Stomach smooth muscle (tissue), 2 donors: ENCODE results near the gene LIMD2.
"Not testable (repeated sequence)": the region's sequence is repeated elsewhere in the genome, so short reads cannot be mapped to it uniquely, and the experiment has no call there.

ENCODE experiments used
- H3K27ac ChIP-seq: one replicate; pipeline ENCODE4 v1.7.0; 2013; ENCODE audit warnings: mild to moderate bottlenecking, low read length, inconsistent platforms
- H3K27me3 ChIP-seq, 2 donors: one replicate each; pipeline ENCODE4 v1.7.0; 2013; ENCODE audit warnings: low read length in 2 of 2; ENCODE audit not compliant: insufficient read depth in 2 of 2, control insufficient read depth in 1 of 2
- H3K36me3 ChIP-seq, 2 donors: one replicate each; pipeline ENCODE4 v1.7.0; 2013; ENCODE audit warnings: low read length in 2 of 2; ENCODE audit not compliant: control insufficient read depth in 2 of 2, insufficient read depth in 2 of 2
- H3K4me1 ChIP-seq: one replicate; pipeline ENCODE4 v1.7.0; 2013; ENCODE audit warnings: low read length; ENCODE audit not compliant: control insufficient read depth, insufficient read depth
- H3K4me3 ChIP-seq, 2 donors: one replicate each; pipeline ENCODE4 v1.7.0; 2013; ENCODE audit warnings: low read length in 2 of 2
- H3K9ac ChIP-seq, 2 donors: one replicate each; pipeline ENCODE4 v1.7.0; 2013; ENCODE audit warnings: low read length in 2 of 2, mild to moderate bottlenecking in 1 of 2
- H3K9me3 ChIP-seq, 2 donors: one replicate each; pipeline ENCODE4 v1.7.0; 2013; ENCODE audit warnings: low read length in 2 of 2; ENCODE audit not compliant: control insufficient read depth in 2 of 2
- donor health status: healthy.
- donor health status: Pancreatic carcinoma.

Gene LIMD2

DNA sequence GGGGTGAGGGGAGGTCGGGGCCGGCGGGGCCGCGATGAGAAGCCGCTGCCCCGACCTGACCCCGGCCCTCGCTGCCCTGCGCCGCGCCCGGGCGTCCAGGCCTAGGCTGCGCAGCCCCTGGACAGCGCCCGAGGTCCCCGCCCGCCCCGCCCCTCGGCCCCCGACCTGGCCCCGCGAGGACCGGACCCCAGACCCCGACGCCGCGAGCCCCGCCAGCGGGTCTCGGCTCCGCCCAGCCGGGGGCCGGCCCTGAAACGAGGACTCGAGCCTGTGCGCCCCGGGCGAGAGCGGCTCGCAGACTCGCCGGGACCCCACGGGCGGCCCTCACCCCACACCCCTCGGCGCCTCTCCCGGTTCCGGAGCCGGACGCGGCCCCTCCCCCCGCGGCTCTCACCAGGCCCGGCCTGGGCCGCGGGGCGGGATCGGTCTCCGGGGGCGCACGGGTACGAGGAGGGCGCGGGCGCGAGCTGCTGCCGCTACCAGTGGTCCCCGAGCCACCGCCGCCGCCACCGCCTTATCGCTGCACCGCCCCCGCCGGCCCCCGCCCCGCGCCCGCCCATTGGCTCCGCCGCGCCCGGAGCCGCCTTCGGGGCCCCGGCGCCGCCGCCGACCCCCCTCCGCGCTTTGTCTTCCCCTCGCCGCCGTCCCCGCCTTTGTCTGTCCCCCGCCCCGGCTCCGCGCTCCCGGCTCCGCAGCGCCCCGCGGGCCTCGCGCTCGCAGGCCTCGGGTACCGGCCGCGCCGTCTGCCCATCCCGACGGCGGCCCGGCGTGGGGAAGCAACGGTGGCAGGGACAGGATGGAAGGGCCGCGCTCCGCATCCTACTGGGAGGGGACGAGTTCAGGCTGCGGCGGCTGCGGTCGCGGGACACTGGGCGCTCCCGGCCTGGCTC, at the start of gene LIMD2:
Gene LIMD2 (minus strand): TSS at position 488 of the 890 bp plus-strand sequence. CDS start 827 bp downstream, outside the sequence.
- Histone ChIP-seq H3K27me3 (no peaks in the 10 kb centered on the region), H3K36me3 (peaks cover 14% of the 10 kb centered on the region in 2 donors), H3K4me1 (peaks cover 26% of the 10 kb centered on the region), H3K27ac (peak within 1 kb of the TSS; percentile 31), H3K9me3 (no peaks in the 10 kb centered on the region), H3K4me3 (peak within 1 kb of the TSS; percentile 35 to 67), H3K9ac (peak within 1 kb of the TSS; percentile 36 to 51)

- Histone ChIP-seq H3K4me1 (peaks cover 14% of the 10 kb centered on the region), H3K27ac (peak within 1 kb of the TSS; percentile 85), H3K9me3 (no peaks in the 10 kb centered on the region), H3K4me3 (peak within 1 kb of the TSS; percentile 90 to 96), H3K27me3 (no peaks in the 10 kb centered on the region), H3K9ac (peak within 1 kb of the TSS; percentile 86 to 94), H3K36me3 (peaks cover 8 to 12% of the 10 kb centered on the region in 2 donors)
Measured at GRCh38 chr17:63741408-63742173, 41.7 kb upstream of the LIMD2 start, which contains the start of gene STRADA. TSS of gene STRADA (minus strand) at chr17:63741799. CDS start at chr17:63728369, 13,430 bp downstream.

DNA sequence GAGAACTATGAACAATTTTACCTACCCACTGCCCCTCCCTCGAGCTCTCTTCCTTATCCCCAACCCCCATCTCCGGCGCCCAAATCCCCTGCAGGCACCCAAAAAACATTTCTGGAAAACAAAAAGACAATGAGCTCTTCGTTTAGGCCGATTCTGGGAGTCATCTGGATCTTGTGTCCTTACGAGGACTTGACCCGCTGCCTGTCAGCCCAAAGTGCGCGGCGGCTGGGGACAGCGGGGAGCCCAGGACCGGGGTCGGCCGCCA, 41.1 kb upstream of the LIMD2 start:
- Histone ChIP-seq H3K4me3 (peak overlapping the region; percentile 82 to 90), H3K36me3 (peaks cover 7% of the 10 kb centered on the region in 2 donors), H3K9ac (peak overlapping the region; percentile 86 to 94), H3K27me3 (no peaks in the 10 kb centered on the region), H3K4me1 (peaks cover 14% of the 10 kb centered on the region), H3K9me3 (no peaks in the 10 kb centered on the region), H3K27ac (peak overlapping the region; percentile 85)

DNA sequence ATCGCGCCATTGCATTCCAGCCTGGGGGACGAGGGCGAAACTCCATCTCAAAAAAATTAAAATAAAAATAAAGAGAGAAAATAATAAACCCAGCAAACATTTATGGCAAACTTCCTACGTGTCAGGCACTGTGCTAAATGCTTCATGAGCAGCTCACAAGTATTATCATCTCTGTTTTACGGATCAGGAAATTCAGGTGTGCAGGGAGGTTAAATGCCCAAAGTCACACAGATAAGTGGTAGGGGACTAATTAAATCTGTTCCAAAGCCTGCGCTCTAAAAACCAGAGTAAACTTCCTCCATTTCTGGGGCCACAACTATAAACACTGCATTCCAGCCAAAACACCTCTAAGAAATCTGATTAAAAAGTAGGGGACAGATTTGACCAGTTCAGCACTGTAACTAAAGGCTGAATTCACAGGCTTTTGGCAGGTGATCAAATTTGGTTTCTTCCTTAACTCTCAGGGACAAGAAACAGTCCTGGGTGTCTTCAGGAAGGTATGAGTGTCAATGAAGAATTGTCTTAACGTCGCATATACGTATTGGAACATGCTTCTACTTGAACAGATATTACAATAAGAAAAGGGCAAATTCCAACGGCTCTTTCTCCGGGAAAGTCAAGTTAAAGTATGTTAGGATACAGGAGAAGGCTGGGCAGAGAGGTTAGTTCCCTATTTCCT, 40.7 kb upstream of the LIMD2 start:
- H3K9me3 ChIP-seq: no peaks in the 10 kb centered on the region
- peak overlapping the region; percentile 82 to 90 for H3K4me3 ChIP-seq
- peak overlapping the region; percentile 85 for H3K27ac ChIP-seq
- H3K9ac ChIP-seq: peak overlapping the region; percentile 86 to 94
- peaks cover 2% of the 10 kb centered on the region in 2 donors for H3K36me3 ChIP-seq
- H3K4me1 ChIP-seq: peaks cover 14% of the 10 kb centered on the region
- no peaks in the 10 kb centered on the region for H3K27me3 ChIP-seq

DNA sequence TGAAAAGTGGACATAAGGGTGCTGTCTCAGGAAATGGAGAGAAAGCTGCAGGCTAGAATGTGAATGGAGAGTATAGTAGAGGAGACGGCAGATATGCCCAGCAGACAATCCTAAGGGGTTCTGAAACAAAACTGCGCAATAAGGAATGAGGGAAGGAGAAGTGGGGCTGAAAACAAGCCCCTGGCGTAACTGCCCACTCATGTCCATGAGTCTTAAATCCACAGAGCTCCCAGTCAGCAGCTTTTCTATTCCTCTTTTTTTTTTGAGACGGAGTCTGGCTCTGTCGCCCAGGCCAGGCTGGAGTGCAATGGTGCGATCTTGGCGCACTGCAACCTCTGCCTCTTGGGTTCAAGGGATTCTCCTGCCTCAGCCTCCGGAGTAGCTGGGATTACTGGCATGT, 35.8 kb upstream of the LIMD2 start:
- Histone ChIP-seq H3K36me3 (no peaks in the 10 kb centered on the region), H3K9me3 (no peaks in the 10 kb centered on the region), H3K4me1 (peaks cover 7% of the 10 kb centered on the region), H3K27ac (no peak overlapping the region), H3K27me3 (no peaks in the 10 kb centered on the region), H3K9ac (no peak overlapping the region), H3K4me3 (no peak overlapping the region)

- Histone ChIP-seq H3K9ac (no peak overlapping the region), H3K27me3 (no peaks in the 10 kb centered on the region), H3K36me3 (peaks cover 2 to 4% of the 10 kb centered on the region in 2 donors), H3K4me3 (no peak overlapping the region), H3K27ac (no peak overlapping the region), H3K4me1 (no peaks in the 10 kb centered on the region), H3K9me3 (no peaks in the 10 kb centered on the region)
Measured at GRCh38 chr17:63722403-63722802, 22.5 kb upstream of the LIMD2 start.

- not testable (repeated sequence) for H3K27ac ChIP-seq, H3K36me3 ChIP-seq, H3K4me1 ChIP-seq, H3K27me3 ChIP-seq, H3K9me3 ChIP-seq, H3K9ac ChIP-seq, H3K4me3 ChIP-seq
Measured at GRCh38 chr17:63720194-63720593, 20.3 kb upstream of the LIMD2 start.

DNA sequence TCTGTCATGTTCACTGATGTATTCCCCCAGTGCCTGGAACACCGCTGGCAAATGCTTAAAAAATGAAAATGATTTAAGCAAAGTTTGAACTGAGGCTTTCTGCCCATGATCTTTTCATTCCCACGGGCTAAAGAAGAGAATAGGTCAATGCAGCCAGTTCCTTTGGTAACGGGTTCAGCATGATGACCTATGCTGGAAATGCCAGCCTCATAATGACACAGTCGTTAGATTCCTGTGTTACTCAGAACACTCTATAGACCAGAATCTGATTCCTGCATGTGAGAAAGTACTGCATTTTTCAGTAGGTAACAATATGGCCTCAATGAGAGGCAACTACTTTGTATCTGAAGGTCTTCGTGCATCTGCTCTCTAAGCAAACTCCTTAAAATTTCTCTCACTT, 19.1 kb upstream of the LIMD2 start:
- Histone ChIP-seq H3K4me1 (no peaks in the 10 kb centered on the region), H3K36me3 (peaks cover 3 to 4% of the 10 kb centered on the region in 2 donors), H3K4me3 (no peak overlapping the region), H3K9me3 (no peaks in the 10 kb centered on the region), H3K27ac (no peak overlapping the region), H3K9ac (no peak overlapping the region), H3K27me3 (no peaks in the 10 kb centered on the region)

DNA sequence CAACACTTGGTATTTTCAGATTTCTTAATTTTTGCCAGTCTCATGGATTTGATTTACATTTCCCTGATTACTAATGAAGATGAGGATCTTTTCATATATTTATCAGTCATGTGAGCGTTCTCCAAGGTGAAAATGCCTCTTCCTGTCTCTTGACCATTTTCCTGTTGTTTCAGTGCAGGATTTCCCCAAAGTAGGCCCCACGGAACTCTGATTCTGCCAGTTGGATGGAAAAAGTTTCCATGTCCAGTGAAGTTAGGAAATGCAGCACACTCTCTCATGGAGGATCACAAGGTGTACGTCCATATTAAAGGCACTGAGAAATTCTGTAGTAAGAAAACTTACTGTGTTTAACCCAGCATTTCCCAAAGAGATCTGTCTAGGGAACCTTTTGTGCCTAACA, 16.5 kb upstream of the LIMD2 start:
- Histone ChIP-seq H3K27me3 (no peaks in the 10 kb centered on the region), H3K27ac (no peak overlapping the region), H3K9me3 (no peaks in the 10 kb centered on the region), H3K4me3 (no peak overlapping the region), H3K4me1 (no peaks in the 10 kb centered on the region), H3K36me3 (peaks cover 16 to 21% of the 10 kb centered on the region in 2 donors), H3K9ac (no peak overlapping the region)

- Histone ChIP-seq H3K9me3 (no peaks in the 10 kb centered on the region), H3K27me3 (no peaks in the 10 kb centered on the region), H3K4me3 (no peak overlapping the region), H3K9ac (no peak overlapping the region), H3K36me3 (peaks cover 24 to 28% of the 10 kb centered on the region in 2 donors), H3K4me1 (no peaks in the 10 kb centered on the region), H3K27ac (no peak overlapping the region)
Measured at GRCh38 chr17:63714550-63715277, 14.8 kb upstream of the LIMD2 start.
